Spleen (tissue), 11 donors: ENCODE measurements around the gene SMCO1. TPM values are rescaled to one million over a fixed set of nuclear protein-coding genes. Genes with fewer than 3 reads are reported as not detected.

ENCODE experiments used
- DNase-seq: peaks from one replicate; pipeline ENCODE4 v3.0.0-alpha.2; 2020
- H3K27ac ChIP-seq, 8 donors: fragments of 200-600 bp; sonication (generic) in 7 of 8; 1 replicate in 4 of 8; 2 replicates in 4 of 8; pipeline versions ENCODE4 v1.5.0 to v1.8.0; 2016 to 2021; ENCODE audit warnings: inconsistent platforms in 4 of 8, mild to moderate bottlenecking in 4 of 8, moderate library complexity in 1 of 8
- H3K27me3 ChIP-seq, 7 donors: fragments of 200-600 bp; sonication (generic) in 6 of 7; replicated peaks in 1 of 7; 1 replicate in 4 of 7; 2 replicates in 3 of 7; pipeline versions ENCODE4 v1.5.0 to v1.8.0; 2016 to 2021; ENCODE audit warnings: inconsistent platforms in 3 of 7, mild to moderate bottlenecking in 1 of 7
- H3K36me3 ChIP-seq, 6 donors: fragments of 200-600 bp; sonication (generic) in 5 of 6; 1 replicate in 4 of 6; 2 replicates in 2 of 6; pipeline versions ENCODE4 v1.5.0 to v1.8.0; 2016 to 2021; ENCODE audit warnings: inconsistent platforms in 2 of 6
- H3K4me1 ChIP-seq, 6 donors: fragments of 200-600 bp; sonication (generic) in 5 of 6; 1 replicate in 3 of 6; 2 replicates in 3 of 6; pipeline versions ENCODE4 v1.5.0 to v1.8.0; 2016 to 2021; ENCODE audit warnings: inconsistent platforms in 3 of 6
- H3K4me3 ChIP-seq, 8 donors: fragments of 200-600 bp; sonication (generic) in 7 of 8; 1 replicate in 4 of 8; 2 replicates in 4 of 8; pipeline versions ENCODE4 v1.5.0 to v1.8.0; 2016 to 2021; ENCODE audit warnings: inconsistent platforms in 4 of 8, mild to moderate bottlenecking in 4 of 8, moderate library complexity in 2 of 8
- H3K9me3 ChIP-seq, 8 donors: fragments of 200-600 bp; sonication (generic) in 7 of 8; 1 replicate in 4 of 8; 2 replicates in 4 of 8; pipeline versions ENCODE4 v1.5.0 to v1.8.0; 2016 to 2021; ENCODE audit warnings: inconsistent platforms in 4 of 8
- CTCF ChIP-seq, 11 experiments: fragments of 200-600 bp in 7 of 11; fragments of 450-650 bp in 4 of 11; sonication (generic) in 4 of 11; IDR thresholded peaks in 8 of 11; conservative IDR thresholded peaks in 3 of 11; 1 replicate in 7 of 11; 2 replicates in 4 of 11; pipeline versions ENCODE4 v1.4.0 to v1.8.0; 2016 to 2021; ENCODE audit warnings: antibody characterized with exemption in 11 of 11, inconsistent platforms in 4 of 11, mild to moderate bottlenecking in 1 of 11
- POLR2A ChIP-seq, 3 donors: fragments of 450-650 bp; IDR thresholded peaks; one replicate each; pipeline ENCODE4 v1.5.1; 2017; ENCODE audit warnings: antibody characterized with exemption in 3 of 3, mild to moderate bottlenecking in 1 of 3
- POLR2AphosphoS5 ChIP-seq, 3 donors: sonication (generic); formaldehyde crosslinking; IDR thresholded peaks; one replicate each; pipeline ENCODE4 v1.5.1; 2017; ENCODE audit warnings: antibody characterized with exemption in 3 of 3
- WGBS, 5 donors: extraction: QIAGEN DNeasy Blood & Tissue Kit in 3 of 5; methylation state at CpG; one replicate each; pipeline versions ENCODE4 v1.1.5 to v1.1.7; 2013 to 2018; 5-methylcytosine and 5-hydroxymethylcytosine counted together
- intact Hi-C: fragments of 100-400 bp; cut with DNase I; formaldehyde crosslinking; loops from one replicate; pipeline ENCODE4 v1.15.0; 2023; ENCODE audit warnings: low total_unique reads
- polyA plus RNA-seq, 3 donors: library from polyadenylated mRNA; stranded (reverse); fragments of 200-250 nt; gene quantifications; one replicate each; pipeline ENCODE4 v1.2.1, GENCODE V29; 2013
- total RNA-seq, 7 donors: library from RNA; depleted of rRNA in 3 of 7; stranded (reverse); fragments of >200 nt in 3 of 7; fragmentation: NEBNext Ultra II Directional in 4 of 7; extraction: Animal tissue kit (Norgen Biotek cat#: 25700) in 4 of 7; gene quantifications; one replicate each; pipeline versions ENCODE4 v1.1.0 to v1.2.1, GENCODE V29; 2016 to 2021
- donor health status: healthy with polysubstance abuse.
- donor health status: DM: no; HTN: no; CAD: no; lungs with moderate emphysema.
- donor health status: DM: no; HTN: no; CAD: no.
- donor health status: Bipolar disorder and iron deficiency.
- donor health status: healthy.
- donor health status: DM: no; HTN: no; CAD: no.
- donor health status: DM: yes; HTN: yes; CAD: no.

The SMCO1 gene
- total and polyA plus RNA-seq, 10 donors, result not detected

- DNase-seq, result no peak
Observed at GRCh38 chr3:196531418-196531817, 16.3 kb upstream of the SMCO1 start.

GRCh38 chr3:196528639-196529233 is 13.6 kb upstream of the SMCO1 start:
- TF ChIP-seq POLR2AphosphoS5 (IDR thresholded peaks at IDR 0.05) (peak; percentile 36 to 71 (median 47)), CTCF (IDR thresholded peaks at IDR 0.05 in 8 of 11, conservative IDR thresholded peaks at IDR 0.05 in 3 of 11) (peak; percentile 15 to 98 (median 89)), POLR2A (IDR thresholded peaks at IDR 0.05) (no peak)
- Histone ChIP-seq H3K27ac (peak overlapping the region in 5 of 8 donors; percentile 42 to 70 (median 63)), H3K36me3 (no peaks in the 10 kb centered on the region), H3K4me1 (peaks cover 0 to 15% (median 3%) of the 10 kb centered on the region in 6 donors), H3K4me3 (peak overlapping the region; percentile 15 to 72 (median 40)), H3K9me3 (peaks cover 0 to 6% (median 0%) of the 10 kb centered on the region in 8 donors), H3K27me3 (peaks cover 0 to 8% (median 0%) of the 10 kb centered on the region in 7 donors)
- peak; percentile 95 for DNase-seq
- intact Hi-C loops, result no loop called here
- WGBS, 5 donors, result 3 to 6% (median 4%) methylated on average over 46 to 52 of the region's 52 CpGs

More at GRCh38 chr3:196531418-196531817, 16.3 kb upstream of the SMCO1 start:
- 72 to 95% (median 85%) methylated on average over 4 of the region's 4 CpGs for WGBS, 5 donors
- no peak overlapping the region for H3K4me3 ChIP-seq
- no peak overlapping the region for H3K27ac ChIP-seq
- peaks cover 0 to 5% (median 0%) of the 10 kb centered on the region in 7 donors for H3K27me3 ChIP-seq
- intact Hi-C loops, result no loop called here
- TF ChIP-seq POLR2AphosphoS5 (IDR thresholded peaks at IDR 0.05) (no peak), CTCF (IDR thresholded peaks at IDR 0.05 in 8 of 11, conservative IDR thresholded peaks at IDR 0.05 in 3 of 11) (no peak), POLR2A (IDR thresholded peaks at IDR 0.05) (no peak)
- no peaks in the 10 kb centered on the region for H3K36me3 ChIP-seq
- peaks cover 0 to 6% (median 0%) of the 10 kb centered on the region in 8 donors for H3K9me3 ChIP-seq
- peaks cover 0 to 15% (median 3%) of the 10 kb centered on the region in 6 donors for H3K4me1 ChIP-seq

GRCh38 chr3:196525141-196525540 is 10.0 kb upstream of the SMCO1 start:
- no peak overlapping the region for H3K27ac ChIP-seq
- no peak for TF ChIP-seq POLR2A (IDR thresholded peaks at IDR 0.05)
- no peak for TF ChIP-seq POLR2AphosphoS5 (IDR thresholded peaks at IDR 0.05)
- no peak for TF ChIP-seq CTCF (IDR thresholded peaks at IDR 0.05 in 8 of 11, conservative IDR thresholded peaks at IDR 0.05 in 3 of 11)
- H3K9me3 ChIP-seq, result peaks cover 4 to 31% (median 28%) of the 10 kb centered on the region in 8 donors
- H3K4me1 ChIP-seq, result peaks cover 0 to 15% (median 3%) of the 10 kb centered on the region in 6 donors
- no peak overlapping the region for H3K4me3 ChIP-seq
- H3K36me3 ChIP-seq, result no peaks in the 10 kb centered on the region
- intact Hi-C loops, result no loop called here
- H3K27me3 ChIP-seq, result peaks cover 0 to 8% (median 0%) of the 10 kb centered on the region in 7 donors
- DNase-seq, result no peak
- WGBS, 5 donors, result 71 to 90% (median 82%) methylated on average over 4 of the region's 4 CpGs

GRCh38 chr3:196524527-196524926 is 9.4 kb upstream of the SMCO1 start:
- Histone ChIP-seq H3K27me3 (peaks cover 0 to 8% (median 0%) of the 10 kb centered on the region in 7 donors), H3K4me3 (no peak overlapping the region), H3K36me3 (no peaks in the 10 kb centered on the region), H3K9me3 (peaks cover 10 to 38% (median 34%) of the 10 kb centered on the region in 8 donors), H3K4me1 (peaks cover 0 to 15% (median 3%) of the 10 kb centered on the region in 6 donors), H3K27ac (no peak overlapping the region)
- 49 to 69% (median 64%) methylated on average over 5 of the region's 5 CpGs for WGBS, 5 donors
- intact Hi-C loops, result loop anchor here (5.0 kb wide), 1 partner anchor 272 kb away; no protein-coding TSS in a partner anchor
- TF ChIP-seq CTCF (IDR thresholded peaks at IDR 0.05 in 8 of 11, conservative IDR thresholded peaks at IDR 0.05 in 3 of 11) (no peak), POLR2AphosphoS5 (IDR thresholded peaks at IDR 0.05) (no peak), POLR2A (IDR thresholded peaks at IDR 0.05) (no peak)
- DNase-seq, result no peak
